Measurements from ENCODE around the gene CAND1.

CAND1 gene

GRCh38 chr12:67348683-67349082 is 79.5 kb downstream of the CAND1 start:
- TF ChIP-seq CTCF (IDR thresholded peaks at IDR 0.05; ENCODE audit: poor library complexity, severe bottlenecking): no peak

GRCh38 chr12:67352682-67353081 is 83.5 kb downstream of the CAND1 start:
- no peaks in the 10 kb centered on the region for H3K36me3 ChIP-seq (ENCODE audit: low read depth)
- no peak overlapping the region for H3K4me3 ChIP-seq (ENCODE audit: severe bottlenecking)
- ATAC-seq (ENCODE audit: low read depth): no peak
- no peak for TF ChIP-seq CTCF (IDR thresholded peaks at IDR 0.05; ENCODE audit: poor library complexity, severe bottlenecking)
- H3K4me1 ChIP-seq (ENCODE audit: insufficient read depth, poor library complexity, severe bottlenecking): no peaks in the 10 kb centered on the region
- no peaks in the 10 kb centered on the region for H3K27me3 ChIP-seq (ENCODE audit: insufficient read depth, poor library complexity, severe bottlenecking)
- H3K27ac ChIP-seq (ENCODE audit: poor library complexity, severe bottlenecking): no peak overlapping the region
- no peaks in the 10 kb centered on the region for H3K9me3 ChIP-seq (ENCODE audit: severe bottlenecking)
- no peak for DNase-seq (ENCODE audit: low spot score)

More at GRCh38 chr12:67348683-67349082, 79.5 kb downstream of the CAND1 start:
- DNase-seq (ENCODE audit: low spot score) (no peak), ATAC-seq (ENCODE audit: low read depth) (no peak)
- no peaks in the 10 kb centered on the region for H3K27me3 ChIP-seq (ENCODE audit: insufficient read depth, poor library complexity, severe bottlenecking)
- H3K9me3 ChIP-seq (ENCODE audit: severe bottlenecking): no peaks in the 10 kb centered on the region
- H3K27ac ChIP-seq (ENCODE audit: poor library complexity, severe bottlenecking): no peak overlapping the region
- H3K4me1 ChIP-seq (ENCODE audit: insufficient read depth, poor library complexity, severe bottlenecking): no peaks in the 10 kb centered on the region
- no peaks in the 10 kb centered on the region for H3K36me3 ChIP-seq (ENCODE audit: low read depth)
- H3K4me3 ChIP-seq (ENCODE audit: severe bottlenecking): no peak overlapping the region

GRCh38 chr12:67354322-67354721 is 85.2 kb downstream of the CAND1 start:
- H3K4me1 ChIP-seq (ENCODE audit: insufficient read depth, poor library complexity, severe bottlenecking): no peaks in the 10 kb centered on the region
- no peak for DNase-seq (ENCODE audit: low spot score)
- H3K27ac ChIP-seq (ENCODE audit: poor library complexity, severe bottlenecking): no peak overlapping the region
- H3K9me3 ChIP-seq (ENCODE audit: severe bottlenecking): no peaks in the 10 kb centered on the region
- no peaks in the 10 kb centered on the region for H3K27me3 ChIP-seq (ENCODE audit: insufficient read depth, poor library complexity, severe bottlenecking)
- H3K4me3 ChIP-seq (ENCODE audit: severe bottlenecking): no peak overlapping the region
- no peak for ATAC-seq (ENCODE audit: low read depth)
- no peaks in the 10 kb centered on the region for H3K36me3 ChIP-seq (ENCODE audit: low read depth)
- TF ChIP-seq CTCF (IDR thresholded peaks at IDR 0.05; ENCODE audit: poor library complexity, severe bottlenecking): no peak

- no peak for TF ChIP-seq CTCF (IDR thresholded peaks at IDR 0.05; ENCODE audit: poor library complexity, severe bottlenecking)
These were observed 85.8 kb downstream of the CAND1 start for GRCh38 chr12:67354966-67355365.

GRCh38 chr12:67355428-67356379 is 86.5 kb downstream of the CAND1 start:
- H3K4me3 ChIP-seq (ENCODE audit: severe bottlenecking): no peak overlapping the region
- H3K36me3 ChIP-seq (ENCODE audit: low read depth): no peaks in the 10 kb centered on the region
- H3K4me1 ChIP-seq (ENCODE audit: insufficient read depth, poor library complexity, severe bottlenecking): no peaks in the 10 kb centered on the region
- no peaks in the 10 kb centered on the region for H3K27me3 ChIP-seq (ENCODE audit: insufficient read depth, poor library complexity, severe bottlenecking)
- DNase-seq (ENCODE audit: low spot score) (no peak), ATAC-seq (ENCODE audit: low read depth) (no peak)
- TF ChIP-seq CTCF (IDR thresholded peaks at IDR 0.05; ENCODE audit: poor library complexity, severe bottlenecking): peak; percentile 67
- no peak overlapping the region for H3K27ac ChIP-seq (ENCODE audit: poor library complexity, severe bottlenecking)
- H3K9me3 ChIP-seq (ENCODE audit: severe bottlenecking): no peaks in the 10 kb centered on the region

More at GRCh38 chr12:67354966-67355365, 85.8 kb downstream of the CAND1 start:
- H3K4me1 ChIP-seq (ENCODE audit: insufficient read depth, poor library complexity, severe bottlenecking): no peaks in the 10 kb centered on the region
- H3K4me3 ChIP-seq (ENCODE audit: severe bottlenecking): no peak overlapping the region
- no peak overlapping the region for H3K27ac ChIP-seq (ENCODE audit: poor library complexity, severe bottlenecking)
- no peaks in the 10 kb centered on the region for H3K27me3 ChIP-seq (ENCODE audit: insufficient read depth, poor library complexity, severe bottlenecking)
- no peaks in the 10 kb centered on the region for H3K9me3 ChIP-seq (ENCODE audit: severe bottlenecking)
- no peak for ATAC-seq (ENCODE audit: low read depth)
- no peaks in the 10 kb centered on the region for H3K36me3 ChIP-seq (ENCODE audit: low read depth)
- no peak for DNase-seq (ENCODE audit: low spot score)

Data from RWPE2 (cell line).